NB4 (cell line): Measurements from ENCODE around the gene EXOC4.

Experiments
- DNase-seq: peaks from one replicate; pipeline ENCODE4 v3.0.0; 2010; ENCODE audit warnings: low read depth
- H3K4me3 ChIP-seq: one replicate; pipeline ENCODE4 v1.5.1; 2011; ENCODE audit warnings: mild to moderate bottlenecking, low read depth, low read length, moderate library complexity
- MAX ChIP-seq: IDR thresholded peaks from 2 replicates; pipeline ENCODE4 v1.6.1; 2011; ENCODE audit warnings: low read depth, low read length
- MYC ChIP-seq: IDR thresholded peaks from 2 replicates; pipeline ENCODE4 v1.6.1; 2011; ENCODE audit warnings: low read depth, low read length
- POLR2A ChIP-seq: IDR thresholded peaks from 2 replicates; pipeline ENCODE4 v1.6.1; 2011; ENCODE audit warnings: mild to moderate bottlenecking; ENCODE audit not compliant: insufficient read length; ENCODE audit errors: extremely low read depth
- TF ChIP-seq, protein P1 (sequence below): IDR thresholded peaks from one replicate; pipeline ENCODE4 v1.5.1; 2012; ENCODE audit warnings: low read depth, low read length

The EXOC4 gene

GRCh38 chr7:133345690-133346421 is 93.0 kb downstream of the EXOC4 start:
- no peak overlapping the region for H3K4me3 ChIP-seq
- TF ChIP-seq MYC (no peak), POLR2A (no peak), MAX (no peak)
- TF ChIP-seq, protein P1, sequence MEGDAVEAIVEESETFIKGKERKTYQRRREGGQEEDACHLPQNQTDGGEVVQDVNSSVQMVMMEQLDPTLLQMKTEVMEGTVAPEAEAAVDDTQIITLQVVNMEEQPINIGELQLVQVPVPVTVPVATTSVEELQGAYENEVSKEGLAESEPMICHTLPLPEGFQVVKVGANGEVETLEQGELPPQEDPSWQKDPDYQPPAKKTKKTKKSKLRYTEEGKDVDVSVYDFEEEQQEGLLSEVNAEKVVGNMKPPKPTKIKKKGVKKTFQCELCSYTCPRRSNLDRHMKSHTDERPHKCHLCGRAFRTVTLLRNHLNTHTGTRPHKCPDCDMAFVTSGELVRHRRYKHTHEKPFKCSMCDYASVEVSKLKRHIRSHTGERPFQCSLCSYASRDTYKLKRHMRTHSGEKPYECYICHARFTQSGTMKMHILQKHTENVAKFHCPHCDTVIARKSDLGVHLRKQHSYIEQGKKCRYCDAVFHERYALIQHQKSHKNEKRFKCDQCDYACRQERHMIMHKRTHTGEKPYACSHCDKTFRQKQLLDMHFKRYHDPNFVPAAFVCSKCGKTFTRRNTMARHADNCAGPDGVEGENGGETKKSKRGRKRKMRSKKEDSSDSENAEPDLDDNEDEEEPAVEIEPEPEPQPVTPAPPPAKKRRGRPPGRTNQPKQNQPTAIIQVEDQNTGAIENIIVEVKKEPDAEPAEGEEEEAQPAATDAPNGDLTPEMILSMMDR = no peak

DNA sequence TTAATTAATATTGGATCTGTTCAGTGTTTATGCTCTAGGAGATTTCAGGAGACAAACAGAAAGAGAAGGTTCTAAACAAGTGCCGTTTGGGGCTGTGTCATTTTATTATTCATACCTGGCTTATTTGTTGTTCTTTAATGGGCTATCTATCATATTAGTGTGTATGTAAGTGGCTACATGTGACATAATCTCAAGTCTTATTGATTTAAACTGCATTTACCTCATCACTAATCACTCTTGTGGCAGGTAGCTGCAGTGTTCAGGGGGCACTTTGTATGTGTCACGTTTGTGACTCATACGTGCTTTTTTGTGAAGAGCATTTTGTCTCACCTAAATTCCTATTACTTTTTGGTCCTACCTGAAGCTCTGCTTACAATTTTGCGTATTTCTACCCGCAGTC is 95.4 kb downstream of the EXOC4 start:
- no peak for DNase-seq
- no peak for TF ChIP-seq MYC
- no peak for TF ChIP-seq MAX
- TF ChIP-seq, protein P1 = no peak
- no peak for TF ChIP-seq POLR2A
- no peak overlapping the region for H3K4me3 ChIP-seq

More at GRCh38 chr7:133345690-133346421, 93.0 kb downstream of the EXOC4 start:
- DNase-seq = no peak

DNA sequence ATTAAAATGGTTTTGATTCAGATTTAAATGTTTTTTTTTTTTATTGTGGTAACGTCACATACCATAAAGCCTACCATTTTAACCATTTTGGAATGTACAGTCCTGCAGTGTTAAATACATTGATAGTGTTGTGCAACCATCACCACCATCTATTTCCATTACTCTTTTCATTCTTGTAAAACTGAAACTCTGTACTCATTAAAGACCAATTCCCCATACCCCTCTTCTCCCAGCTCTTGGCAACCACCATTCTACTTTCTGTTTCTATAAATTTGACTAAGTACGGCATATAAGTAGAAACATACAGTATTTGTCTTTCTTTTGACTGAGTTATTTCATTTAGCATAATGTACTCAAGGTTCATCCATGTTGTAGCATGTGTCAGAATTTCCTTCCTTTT is 96.2 kb downstream of the EXOC4 start:
- no peak for TF ChIP-seq MYC
- TF ChIP-seq POLR2A = no peak
- no peak for TF ChIP-seq MAX
- TF ChIP-seq, protein P1 = no peak
- DNase-seq = no peak
- H3K4me3 ChIP-seq = no peak overlapping the region

GRCh38 chr7:133352430-133352829 is 99.6 kb downstream of the EXOC4 start:
- no peak overlapping the region for H3K4me3 ChIP-seq
- no peak for TF ChIP-seq MAX
- TF ChIP-seq POLR2A = no peak
- TF ChIP-seq, protein P1 = no peak
- no peak for TF ChIP-seq MYC
- DNase-seq = no peak

GRCh38 chr7:133353775-133354174 is 100.9 kb downstream of the EXOC4 start:
- TF ChIP-seq, protein P1 = no peak
- TF ChIP-seq POLR2A (no peak), MYC (no peak), MAX (no peak)

More at GRCh38 chr7:133353775-133354174, 100.9 kb downstream of the EXOC4 start:
- DNase-seq = no peak
- H3K4me3 ChIP-seq = no peak overlapping the region
